ENCODE data around the gene IQCE. TPM values are rescaled to one million over a fixed set of nuclear protein-coding genes. Genes with fewer than 3 reads are reported as not detected.

The IQCE gene
- total RNA-seq, 1 experiment from 2014 or later = 13.4 TPM

DNA sequence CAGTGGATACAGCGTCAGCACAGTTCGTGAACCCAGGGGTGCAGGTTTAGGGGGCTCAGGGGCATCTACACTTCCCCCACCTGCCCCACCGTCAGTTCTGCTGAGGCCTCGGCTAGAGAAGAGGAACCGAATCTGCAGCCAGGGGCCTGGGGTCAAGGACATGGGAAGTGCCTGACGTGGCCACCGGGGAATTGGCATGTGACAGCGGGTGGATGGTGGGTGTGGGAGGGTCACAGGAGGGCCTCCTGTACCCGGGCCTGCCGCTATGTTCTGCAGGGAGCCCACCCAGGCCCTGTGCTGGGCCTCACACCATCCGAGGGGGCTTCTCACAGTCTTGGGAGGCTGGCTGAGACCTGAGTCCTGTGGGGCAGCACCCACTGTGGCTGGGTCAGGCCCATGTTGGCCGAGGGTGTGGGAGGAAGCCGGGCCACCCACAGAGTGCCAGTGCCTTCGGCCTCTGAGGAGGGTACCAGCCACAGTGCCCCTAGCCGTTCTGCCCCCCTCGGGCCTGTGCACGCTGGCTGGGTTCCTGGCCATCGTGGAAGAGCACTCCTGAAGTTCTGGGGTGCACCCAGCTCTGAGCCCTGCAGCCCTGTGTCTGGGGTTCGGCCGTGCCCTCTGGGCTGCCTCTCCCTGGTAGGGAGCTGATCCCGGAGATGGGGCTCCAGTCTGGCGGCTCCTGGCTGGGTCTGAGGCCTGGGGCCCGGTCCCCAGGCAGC, 78.9 kb downstream of the IQCE start:
- H3K4me3 Mint-ChIP-seq (ENCODE audit: unreplicated experiment) = no peak overlapping the region
- no peak overlapping the region for H3K27ac Mint-ChIP-seq (ENCODE audit: unreplicated experiment)
- Histone ChIP-seq H3K36me3 (ENCODE audit: control insufficient read depth, insufficient read depth, low read length) (peaks cover 2% of the 10 kb centered on the region; the same call in 1 of the 2 replicates), H3K4me1 (peaks cover 15% of the 10 kb centered on the region), H3K27me3 (replicated peaks; ENCODE audit: control insufficient read depth, insufficient read depth, low read length) (no peaks in the 10 kb centered on the region), H3K4me3 (ENCODE audit: low read depth, low read length) (no peak overlapping the region), H3K9me3 (no peaks in the 10 kb centered on the region)
- no peaks in the 10 kb centered on the region for H3K4me1 Mint-ChIP-seq (ENCODE audit: low read depth, unreplicated experiment)
- H3K27me3 Mint-ChIP-seq (ENCODE audit: insufficient read depth, unreplicated experiment) = no peaks in the 10 kb centered on the region
- intact Hi-C loops (cut with micrococcal nuclease; ENCODE audit: unreplicated experiment) = loop anchor here (10.0 kb wide), 1 partner anchor 667 kb away; the partner anchor contains the start of gene SDK1
- ChIA-PET CTCF (interaction anchor here (0.6 kb wide), 1 partner anchor 537 kb away, joined by 5 read pairs; no protein-coding TSS in a partner anchor), POLR2A (no interaction called here)
- H3K36me3 Mint-ChIP-seq (ENCODE audit: insufficient read depth, unreplicated experiment) = no peaks in the 10 kb centered on the region
- BruUV-seq (replicated peaks) = no TSS peak
- TF ChIP-seq, protein P1, sequence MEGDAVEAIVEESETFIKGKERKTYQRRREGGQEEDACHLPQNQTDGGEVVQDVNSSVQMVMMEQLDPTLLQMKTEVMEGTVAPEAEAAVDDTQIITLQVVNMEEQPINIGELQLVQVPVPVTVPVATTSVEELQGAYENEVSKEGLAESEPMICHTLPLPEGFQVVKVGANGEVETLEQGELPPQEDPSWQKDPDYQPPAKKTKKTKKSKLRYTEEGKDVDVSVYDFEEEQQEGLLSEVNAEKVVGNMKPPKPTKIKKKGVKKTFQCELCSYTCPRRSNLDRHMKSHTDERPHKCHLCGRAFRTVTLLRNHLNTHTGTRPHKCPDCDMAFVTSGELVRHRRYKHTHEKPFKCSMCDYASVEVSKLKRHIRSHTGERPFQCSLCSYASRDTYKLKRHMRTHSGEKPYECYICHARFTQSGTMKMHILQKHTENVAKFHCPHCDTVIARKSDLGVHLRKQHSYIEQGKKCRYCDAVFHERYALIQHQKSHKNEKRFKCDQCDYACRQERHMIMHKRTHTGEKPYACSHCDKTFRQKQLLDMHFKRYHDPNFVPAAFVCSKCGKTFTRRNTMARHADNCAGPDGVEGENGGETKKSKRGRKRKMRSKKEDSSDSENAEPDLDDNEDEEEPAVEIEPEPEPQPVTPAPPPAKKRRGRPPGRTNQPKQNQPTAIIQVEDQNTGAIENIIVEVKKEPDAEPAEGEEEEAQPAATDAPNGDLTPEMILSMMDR (IDR thresholded peaks at IDR 0.05; ENCODE audit: insufficient read depth in 1 of 2, low read depth in 1 of 2, low read length in 1 of 2, severe bottlenecking in 1 of 2, unreplicated experiment in 1 of 2) = no peak
- H3K9me3 Mint-ChIP-seq (ENCODE audit: unreplicated experiment) = no peaks in the 10 kb centered on the region
- no peak for DNase-seq

DNA sequence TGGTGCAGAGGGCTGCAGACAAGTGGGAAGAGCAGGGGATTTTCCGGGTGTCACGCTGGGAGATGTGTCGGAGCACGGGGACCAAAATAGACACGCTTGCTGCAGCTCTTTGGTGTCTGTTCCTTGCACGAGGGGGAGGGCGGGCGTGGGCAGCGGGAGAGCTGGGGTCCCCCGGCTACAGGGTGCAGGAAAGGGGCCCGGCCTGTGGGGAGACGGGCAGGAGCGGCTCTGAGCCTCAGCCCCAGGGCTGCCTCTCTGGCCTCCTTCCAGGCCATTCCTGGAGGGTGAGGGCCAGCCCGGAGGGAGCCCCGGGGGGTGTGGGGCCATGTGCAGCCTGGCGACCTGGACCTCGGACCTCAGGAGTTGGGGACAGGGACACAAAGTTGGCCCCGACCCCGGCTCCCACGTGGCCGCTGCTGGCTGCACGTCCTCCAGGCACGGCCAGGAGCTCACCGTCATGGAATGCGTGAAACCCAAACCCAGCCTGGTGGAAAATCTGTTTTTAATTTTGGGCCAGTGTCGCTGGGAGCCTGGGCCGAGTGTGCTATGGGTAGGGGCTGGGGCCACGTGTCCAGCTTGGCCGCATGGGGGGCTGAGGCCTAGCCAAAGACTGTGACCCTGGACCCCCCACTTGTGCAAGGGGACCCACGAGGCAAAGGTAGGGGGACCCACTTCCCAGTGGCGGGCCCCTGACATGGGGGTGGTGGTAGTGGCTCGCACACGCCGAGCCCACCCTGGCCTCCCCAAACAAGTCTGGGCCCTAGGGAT, 79.6 kb downstream of the IQCE start:
- no peak overlapping the region for H3K4me3 Mint-ChIP-seq (ENCODE audit: unreplicated experiment)
- no TSS peak for BruUV-seq (replicated peaks)
- Histone ChIP-seq H3K27me3 (replicated peaks; ENCODE audit: control insufficient read depth, insufficient read depth, low read length) (no peaks in the 10 kb centered on the region), H3K9me3 (no peaks in the 10 kb centered on the region), H3K4me1 (peaks cover 7% of the 10 kb centered on the region), H3K36me3 (ENCODE audit: control insufficient read depth, insufficient read depth, low read length) (peaks cover 2% of the 10 kb centered on the region; the same call in 1 of the 2 replicates), H3K4me3 (ENCODE audit: low read depth, low read length) (no peak overlapping the region)
- intact Hi-C loops (cut with micrococcal nuclease; ENCODE audit: unreplicated experiment) = loop anchor here (10.0 kb wide), 1 partner anchor 666 kb away; the partner anchor contains the start of gene SDK1
- H3K9me3 Mint-ChIP-seq (ENCODE audit: unreplicated experiment) = no peaks in the 10 kb centered on the region
- POLR2A ChIA-PET = no interaction called here
- TF ChIP-seq, protein P1 (IDR thresholded peaks at IDR 0.05; ENCODE audit: insufficient read depth in 1 of 2, low read depth in 1 of 2, low read length in 1 of 2, severe bottlenecking in 1 of 2, unreplicated experiment in 1 of 2) = no peak
- H3K36me3 Mint-ChIP-seq (ENCODE audit: insufficient read depth, unreplicated experiment) = no peaks in the 10 kb centered on the region
- DNase-seq = no peak
- H3K4me1 Mint-ChIP-seq (ENCODE audit: low read depth, unreplicated experiment) = no peaks in the 10 kb centered on the region
- H3K27me3 Mint-ChIP-seq (ENCODE audit: insufficient read depth, unreplicated experiment) = no peaks in the 10 kb centered on the region
- CTCF ChIA-PET = interaction anchor here (0.6 kb wide), 1 partner anchor 538 kb away, joined by 5 read pairs; no protein-coding TSS in a partner anchor
- no peak overlapping the region for H3K27ac Mint-ChIP-seq (ENCODE audit: unreplicated experiment)

DNA sequence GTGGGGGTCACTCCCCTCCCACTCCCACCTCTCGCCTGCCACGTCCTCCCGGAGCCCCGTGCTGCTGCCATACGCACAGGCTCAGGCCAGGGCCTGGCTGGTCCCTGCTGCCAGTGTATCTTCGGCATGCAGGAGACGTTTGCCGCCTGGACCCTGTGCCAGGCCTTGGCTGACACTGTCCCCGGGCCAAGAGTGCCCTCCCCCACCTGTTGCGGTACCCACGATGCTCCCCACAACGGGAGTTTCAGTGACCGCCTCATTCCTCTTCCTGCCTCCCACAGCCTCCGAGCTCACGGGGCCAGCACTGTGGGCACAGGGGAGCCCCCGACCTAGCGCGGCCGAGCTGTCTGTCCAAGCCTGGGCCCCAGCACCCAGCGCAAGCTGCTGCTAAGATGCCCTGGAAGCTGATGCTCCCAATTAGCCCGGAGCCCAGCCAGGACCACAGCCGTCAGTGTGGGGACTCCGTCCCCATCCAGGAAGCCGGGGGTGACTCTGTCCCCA, 80.5 kb downstream of the IQCE start:
- no peak overlapping the region for H3K4me3 ChIP-seq (ENCODE audit: low read depth, low read length)
- H3K27me3 ChIP-seq (replicated peaks; ENCODE audit: control insufficient read depth, insufficient read depth, low read length) = no peaks in the 10 kb centered on the region
- Mint-ChIP-seq H3K36me3 (ENCODE audit: insufficient read depth, unreplicated experiment) (no peaks in the 10 kb centered on the region), H3K27me3 (ENCODE audit: insufficient read depth, unreplicated experiment) (no peaks in the 10 kb centered on the region), H3K4me1 (ENCODE audit: low read depth, unreplicated experiment) (no peaks in the 10 kb centered on the region), H3K9me3 (ENCODE audit: unreplicated experiment) (no peaks in the 10 kb centered on the region), H3K27ac (ENCODE audit: unreplicated experiment) (no peak overlapping the region), H3K4me3 (ENCODE audit: unreplicated experiment) (no peak overlapping the region)
- no TSS peak for BruUV-seq (replicated peaks)
- TF ChIP-seq, protein P1 (IDR thresholded peaks at IDR 0.05; ENCODE audit: insufficient read depth in 1 of 2, low read depth in 1 of 2, low read length in 1 of 2, severe bottlenecking in 1 of 2, unreplicated experiment in 1 of 2) = no peak
- ChIA-PET POLR2A (no interaction called here), CTCF (interaction anchor here (0.7 kb wide), 1 partner anchor 8 kb away, joined by 3 read pairs; no protein-coding TSS in a partner anchor)
- H3K4me1 ChIP-seq = 0 out of 2 replicates have a peak, but pooled peaks cover 3% of the 10 kb centered on the region
- intact Hi-C loops (cut with micrococcal nuclease; ENCODE audit: unreplicated experiment) = loop anchor here (10.0 kb wide), 1 partner anchor 666 kb away; the partner anchor contains the start of gene SDK1
- DNase-seq = no peak
- H3K9me3 ChIP-seq = no peaks in the 10 kb centered on the region
- peaks cover 2% of the 10 kb centered on the region; the same call in 1 of the 2 replicates for H3K36me3 ChIP-seq (ENCODE audit: control insufficient read depth, insufficient read depth, low read length)

Data from Caco-2 (cell line).